SK-N-SH (cell line): Measurements from ENCODE around the gene CLDN9. TPM values are rescaled to one million over a fixed set of nuclear protein-coding genes. Genes with fewer than 3 reads are reported as not detected.
A peak's percentile ranks its signal among the peaks of the same experiment; 100 is the strongest.

Experiments
- CTCF ChIA-PET: fragments of 300-600, 350-600 bp; formaldehyde crosslinking; extraction: SDS; loops from one replicate; lab custom pipeline; 2021; lab: Yijun Ruan, JAX
- POLR2A ChIA-PET: fragments of 350-600 bp; sonication (Branson Sonifier 250); formaldehyde crosslinking; extraction: SDS; loops from one replicate; lab custom pipeline; 2020; ENCODE audit warnings: antibody characterized with exemption, inconsistent platforms; lab: Yijun Ruan, JAX
- DNase-seq: peaks from one replicate; pipeline ENCODE4 v3.0.0; 2012
- H2AFZ ChIP-seq: fragments of 200-600 bp; sonication (generic); 2 replicates; pipeline ENCODE4 v1.8.1; 2016; ENCODE audit warnings: antibody characterized with exemption, mild to moderate bottlenecking, low read depth
- H3F3A ChIP-seq: fragments of 200-600 bp; sonication (generic); replicated peaks from 2 replicates; pipeline ENCODE3; 2016; ENCODE audit warnings: antibody characterized with exemption, mild to moderate bottlenecking; ENCODE audit not compliant: insufficient read depth
- H3K27ac ChIP-seq, 2 experiments: fragments of 200-500 bp in 1 of 2; fragments of 200-600 bp in 1 of 2; sonication (Bioruptor generic) in 1 of 2; sonication (generic), shearing (Covaris generic) in 1 of 2; 2 replicates each; pipeline versions ENCODE4 v1.5.1 to v1.6.1; 2014 to 2016; ENCODE audit warnings: low read depth in 2 of 2, inconsistent platforms in 1 of 2, low read length in 1 of 2, mild to moderate bottlenecking in 1 of 2, mixed read lengths in 1 of 2
- H3K27me3 ChIP-seq: fragments of 200-600 bp; sonication (generic), shearing (Covaris generic); 2 replicates; pipeline ENCODE4 v1.6.1; 2016; ENCODE audit warnings: mixed run types; ENCODE audit not compliant: insufficient read depth
- H3K36me3 ChIP-seq, 2 experiments: fragments of 200-500 bp in 1 of 2; fragments of 200-600 bp in 1 of 2; sonication (Bioruptor generic) in 1 of 2; sonication (generic) in 1 of 2; replicated peaks in 1 of 2; 2 replicates each; pipeline versions ENCODE3 to v1.5.1; 2014 to 2016; ENCODE audit warnings: low read length in 1 of 2, mild to moderate bottlenecking in 1 of 2; ENCODE audit not compliant: insufficient read depth in 2 of 2, control insufficient read depth in 1 of 2
- H3K4me1 ChIP-seq, 2 experiments: fragments of 200-500 bp in 1 of 2; fragments of 200-600 bp in 1 of 2; sonication (Bioruptor generic) in 1 of 2; sonication (generic), shearing (Covaris generic) in 1 of 2; 2 replicates each; pipeline versions ENCODE4 v1.5.1 to v1.6.1; 2014 to 2016; ENCODE audit warnings: low read depth in 1 of 2, low read length in 1 of 2, mixed run types in 1 of 2; ENCODE audit not compliant: insufficient read depth in 2 of 2, control insufficient read depth in 1 of 2
- H3K4me2 ChIP-seq: fragments of 200-600 bp; sonication (generic), shearing (Covaris generic); 2 replicates; pipeline ENCODE4 v1.6.1; 2017; ENCODE audit warnings: mixed run types
- H3K4me3 ChIP-seq, 2 experiments: fragments of 200-500 bp in 1 of 2; fragments of 200-600 bp in 1 of 2; sonication (Bioruptor generic) in 1 of 2; sonication (generic), shearing (Covaris generic) in 1 of 2; 2 replicates each; pipeline versions ENCODE4 v1.5.1 to v1.8.1; 2014 to 2016; ENCODE audit warnings: low read depth in 2 of 2, inconsistent platforms in 1 of 2, low read length in 1 of 2, mild to moderate bottlenecking in 1 of 2, mixed read lengths in 1 of 2, moderate library complexity in 1 of 2
- H3K79me2 ChIP-seq: fragments of 200-600 bp; sonication (generic); 2 replicates; pipeline ENCODE4 v1.8.1; 2017; ENCODE audit warnings: mild to moderate bottlenecking; ENCODE audit not compliant: insufficient read depth
- H3K9ac ChIP-seq: fragments of 200-600 bp; sonication (generic); 2 replicates; pipeline ENCODE4 v1.6.1; 2017; ENCODE audit warnings: mixed run types
- H3K9me2 ChIP-seq: fragments of 200-600 bp; sonication (generic); 2 replicates; pipeline ENCODE4 v1.6.1; 2017; ENCODE audit warnings: mixed run types
- H3K9me3 ChIP-seq: fragments of 200-600 bp; sonication (generic); 2 replicates; pipeline ENCODE4 v1.6.1; 2017; ENCODE audit warnings: mixed run types, mild to moderate bottlenecking, moderate library complexity
- H4K20me1 ChIP-seq: fragments of 200-600 bp; sonication (generic); 2 replicates; pipeline ENCODE4 v1.6.1; 2017; ENCODE audit warnings: mild to moderate bottlenecking, mixed run types; ENCODE audit not compliant: insufficient read depth
- MXI1 ChIP-seq: IDR thresholded peaks from 2 replicates; pipeline ENCODE4 v1.6.1; 2012; ENCODE audit warnings: mild to moderate bottlenecking, low read depth, low read length, improper control_type of control experiment
- NRF1 ChIP-seq: IDR thresholded peaks from 2 replicates; pipeline ENCODE4 v1.6.1; 2012; ENCODE audit warnings: low read depth, mild to moderate bottlenecking, low read length
- POLR2AphosphoS5 ChIP-seq: IDR thresholded peaks from 2 replicates; pipeline ENCODE4 v1.6.1; 2012; ENCODE audit warnings: low read depth, low read length
- RAD21 ChIP-seq: IDR thresholded peaks from 2 replicates; pipeline ENCODE4 v1.6.1; 2012; ENCODE audit warnings: mild to moderate bottlenecking, low read length
- RCOR1 ChIP-seq: fragments of 150-350 bp; IDR thresholded peaks from 2 replicates; pipeline ENCODE4 v1.6.1; 2017; ENCODE audit warnings: antibody characterized with exemption, low read length
- SMC3 ChIP-seq: IDR thresholded peaks from 2 replicates; pipeline ENCODE4 v1.6.1; 2012; ENCODE audit warnings: low read depth, low read length, improper control_type of control experiment
- TAF1 ChIP-seq: IDR thresholded peaks from 2 replicates; pipeline ENCODE4 v1.6.1; 2012; ENCODE audit warnings: low read depth, mild to moderate bottlenecking, low read length, moderate library complexity, borderline replicate concordance
- TEAD4 ChIP-seq: IDR thresholded peaks from 2 replicates; pipeline ENCODE4 v1.4.0; 2012; ENCODE audit warnings: mild to moderate bottlenecking, borderline replicate concordance; ENCODE audit not compliant: insufficient read depth
- WGBS: methylation state at CpG from one replicate; pipeline ENCODE4 v1.1.6; 2017; ENCODE audit warnings: low lambda C conversion rate; 5-methylcytosine and 5-hydroxymethylcytosine counted together
- polyA plus RNA-seq, 3 experiments: library from polyadenylated mRNA; depleted of rRNA; stranded (reverse); fragments of >200 nt; gene quantifications; 2 replicates each; pipeline ENCODE4 v1.2.3, GENCODE V29; 2012
- TF ChIP-seq, protein P1 (sequence below): IDR thresholded peaks from 2 replicates; pipeline ENCODE4 v1.4.0; 2012; ENCODE audit warnings: low read depth, borderline replicate concordance
- TF ChIP-seq, protein P2 (sequence below): fragments of 200-600 bp; sonication (generic); IDR thresholded peaks from 2 replicates; pipeline ENCODE4 v1.6.1; 2017; ENCODE audit warnings: antibody characterized with exemption, mild to moderate bottlenecking, moderate library complexity
- TF ChIP-seq, protein P3 (sequence below): IDR thresholded peaks from 2 replicates; pipeline ENCODE4 v1.6.1; 2012; ENCODE audit warnings: mild to moderate bottlenecking, low read depth, low read length, moderate library complexity

CLDN9 gene
- polyA plus RNA-seq, 1 of the 3 experiments (the other 2 are of a cell fraction), result 0.08 TPM

DNA sequence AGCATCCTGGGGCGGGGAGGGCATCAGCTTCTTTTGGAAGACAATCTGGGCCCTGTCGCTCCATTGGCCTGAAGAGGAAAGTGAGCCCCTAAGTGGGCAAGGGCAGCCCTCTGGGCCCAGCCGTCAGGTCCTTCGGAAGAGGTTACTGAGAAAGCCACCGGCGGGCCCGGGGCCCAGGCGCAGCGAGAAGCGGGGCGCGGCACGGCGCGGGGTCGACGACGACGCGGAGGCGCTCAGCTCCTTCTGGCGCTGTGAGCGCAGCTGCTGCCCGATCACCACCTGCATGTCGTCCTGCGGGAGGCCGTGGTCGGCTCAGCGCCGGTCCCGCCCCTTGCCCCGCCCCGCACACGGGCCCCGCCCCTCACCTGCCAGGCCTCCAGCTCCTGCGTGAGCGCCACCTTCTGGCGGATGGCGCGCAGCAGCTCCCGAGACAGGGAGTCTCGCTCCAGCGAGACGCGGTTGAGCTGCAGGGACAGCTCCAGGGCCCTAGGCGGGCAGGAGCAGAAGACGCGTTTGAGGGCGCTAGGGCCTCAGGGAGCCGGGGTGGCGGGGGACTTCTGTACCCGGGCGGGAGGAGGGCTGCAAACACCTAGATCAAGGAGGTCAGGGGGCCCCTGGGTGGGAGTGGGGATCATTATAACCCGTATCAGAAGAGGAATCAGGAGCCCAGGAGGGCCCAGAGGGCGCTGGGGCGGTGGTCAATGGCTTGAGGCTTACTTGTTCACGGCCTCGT, 15.4 kb downstream of the CLDN9 start:
- Histone ChIP-seq H3K9me3 (no peaks in the 10 kb centered on the region), H3K36me3 (peaks cover 5 to 22% of the 10 kb centered on the region in 2 experiments), H3K4me2 (no peak overlapping the region), H3K9me2 (no peaks in the 10 kb centered on the region), H2AFZ (no peak overlapping the region), H3K27me3 (peaks cover 16% of the 10 kb centered on the region; the same call in 1 of the 2 replicates), H3K79me2 (no peaks in the 10 kb centered on the region), H3F3A (peaks cover 38% of the 10 kb centered on the region), H3K27ac (no peak overlapping the region), H3K9ac (no peak overlapping the region), H4K20me1 (peaks cover 12% of the 10 kb centered on the region), H3K4me1 (peaks cover under 1 to 4% of the 10 kb centered on the region in 2 experiments; a peak in 3 of 4 replicates), H3K4me3 (no peak overlapping the region; a peak in 1 of 4 replicates)
- CTCF ChIA-PET, result interaction anchor here (0.5 to 9.8 kb wide), 27 partner anchors 8 to 688 kb away, joined by 3 to 141 read pairs (median 6); partner anchors contain the start of genes ABCA3, CLDN6, CLDN9 and HCFC1R1
- WGBS, result 26% methylated on average over 23 of the region's 58 CpGs
- TF ChIP-seq, protein P1, sequence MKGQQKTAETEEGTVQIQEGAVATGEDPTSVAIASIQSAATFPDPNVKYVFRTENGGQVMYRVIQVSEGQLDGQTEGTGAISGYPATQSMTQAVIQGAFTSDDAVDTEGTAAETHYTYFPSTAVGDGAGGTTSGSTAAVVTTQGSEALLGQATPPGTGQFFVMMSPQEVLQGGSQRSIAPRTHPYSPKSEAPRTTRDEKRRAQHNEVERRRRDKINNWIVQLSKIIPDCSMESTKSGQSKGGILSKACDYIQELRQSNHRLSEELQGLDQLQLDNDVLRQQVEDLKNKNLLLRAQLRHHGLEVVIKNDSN, result no peak
- TF ChIP-seq RAD21 (peak; percentile 40), MXI1 (no peak), NRF1 (no peak), TAF1 (no peak), TEAD4 (no peak), POLR2AphosphoS5 (peak; percentile 25; the same call in 1 of the 2 replicates), SMC3 (peak; percentile 52), RCOR1 (no peak)
- TF ChIP-seq, protein P2, sequence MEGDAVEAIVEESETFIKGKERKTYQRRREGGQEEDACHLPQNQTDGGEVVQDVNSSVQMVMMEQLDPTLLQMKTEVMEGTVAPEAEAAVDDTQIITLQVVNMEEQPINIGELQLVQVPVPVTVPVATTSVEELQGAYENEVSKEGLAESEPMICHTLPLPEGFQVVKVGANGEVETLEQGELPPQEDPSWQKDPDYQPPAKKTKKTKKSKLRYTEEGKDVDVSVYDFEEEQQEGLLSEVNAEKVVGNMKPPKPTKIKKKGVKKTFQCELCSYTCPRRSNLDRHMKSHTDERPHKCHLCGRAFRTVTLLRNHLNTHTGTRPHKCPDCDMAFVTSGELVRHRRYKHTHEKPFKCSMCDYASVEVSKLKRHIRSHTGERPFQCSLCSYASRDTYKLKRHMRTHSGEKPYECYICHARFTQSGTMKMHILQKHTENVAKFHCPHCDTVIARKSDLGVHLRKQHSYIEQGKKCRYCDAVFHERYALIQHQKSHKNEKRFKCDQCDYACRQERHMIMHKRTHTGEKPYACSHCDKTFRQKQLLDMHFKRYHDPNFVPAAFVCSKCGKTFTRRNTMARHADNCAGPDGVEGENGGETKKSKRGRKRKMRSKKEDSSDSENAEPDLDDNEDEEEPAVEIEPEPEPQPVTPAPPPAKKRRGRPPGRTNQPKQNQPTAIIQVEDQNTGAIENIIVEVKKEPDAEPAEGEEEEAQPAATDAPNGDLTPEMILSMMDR, result peak; percentile 60
- peak; percentile 95 for DNase-seq
- POLR2A ChIA-PET, result interaction anchor here (0.9 kb wide), 1 partner anchor 22 kb away, joined by 4 read pairs; no protein-coding TSS in a partner anchor

DNA sequence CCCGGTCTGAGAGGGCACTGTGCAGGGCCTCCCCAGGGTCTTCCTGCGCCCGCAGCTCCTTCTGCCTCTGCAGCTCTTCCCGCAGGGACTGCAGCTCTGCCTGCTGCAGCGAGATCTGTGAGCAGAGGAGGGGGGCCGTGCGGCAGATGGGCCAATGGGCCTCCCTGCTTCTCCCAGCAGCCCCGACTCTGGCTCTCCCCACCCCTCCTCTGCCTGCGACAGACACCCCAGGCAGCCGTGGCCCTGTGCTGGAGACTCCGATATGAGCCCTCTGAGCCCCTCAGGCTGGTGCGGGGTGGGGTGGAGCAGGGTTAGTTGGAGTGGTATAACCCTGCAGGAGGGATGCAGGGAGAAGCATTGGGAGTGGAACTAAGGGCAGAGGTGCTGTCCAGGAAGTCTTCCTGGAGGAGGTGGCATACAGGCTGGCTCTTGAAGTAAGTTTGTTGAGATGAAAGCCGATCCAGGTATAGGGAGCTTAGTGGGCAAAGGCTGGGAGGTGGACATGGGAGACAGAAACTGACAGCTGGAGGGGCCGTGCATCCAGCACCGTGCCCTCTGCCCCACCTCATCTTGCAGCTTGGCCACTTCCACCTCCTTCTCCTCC, 16.1 kb downstream of the CLDN9 start:
- Histone ChIP-seq H3K4me2 (no peak overlapping the region), H3K4me3 (no peak overlapping the region; a peak in 1 of 4 replicates), H3K9me2 (no peaks in the 10 kb centered on the region), H3K4me1 (peaks cover 0 to 2% of the 10 kb centered on the region in 2 experiments; a peak in 1 of 4 replicates), H3K9ac (no peak overlapping the region), H3F3A (peaks cover 33% of the 10 kb centered on the region), H4K20me1 (peaks cover 12% of the 10 kb centered on the region), H3K27me3 (peaks cover 22% of the 10 kb centered on the region; the same call in 1 of the 2 replicates), H2AFZ (no peak overlapping the region), H3K27ac (no peak overlapping the region), H3K36me3 (peaks cover 5 to 22% of the 10 kb centered on the region in 2 experiments), H3K79me2 (no peaks in the 10 kb centered on the region), H3K9me3 (no peaks in the 10 kb centered on the region)
- ChIA-PET POLR2A (interaction anchor here (0.9 to 1.0 kb wide), 2 partner anchors 13 to 22 kb away, joined by 4 to 5 read pairs; no protein-coding TSS in a partner anchor), CTCF (interaction anchor here (0.5 to 9.8 kb wide), 28 partner anchors 9 to 689 kb away, joined by 3 to 141 read pairs (median 6); partner anchors contain the start of genes ABCA3, CLDN6, CLDN9 and HCFC1R1)
- TF ChIP-seq, protein P3, sequence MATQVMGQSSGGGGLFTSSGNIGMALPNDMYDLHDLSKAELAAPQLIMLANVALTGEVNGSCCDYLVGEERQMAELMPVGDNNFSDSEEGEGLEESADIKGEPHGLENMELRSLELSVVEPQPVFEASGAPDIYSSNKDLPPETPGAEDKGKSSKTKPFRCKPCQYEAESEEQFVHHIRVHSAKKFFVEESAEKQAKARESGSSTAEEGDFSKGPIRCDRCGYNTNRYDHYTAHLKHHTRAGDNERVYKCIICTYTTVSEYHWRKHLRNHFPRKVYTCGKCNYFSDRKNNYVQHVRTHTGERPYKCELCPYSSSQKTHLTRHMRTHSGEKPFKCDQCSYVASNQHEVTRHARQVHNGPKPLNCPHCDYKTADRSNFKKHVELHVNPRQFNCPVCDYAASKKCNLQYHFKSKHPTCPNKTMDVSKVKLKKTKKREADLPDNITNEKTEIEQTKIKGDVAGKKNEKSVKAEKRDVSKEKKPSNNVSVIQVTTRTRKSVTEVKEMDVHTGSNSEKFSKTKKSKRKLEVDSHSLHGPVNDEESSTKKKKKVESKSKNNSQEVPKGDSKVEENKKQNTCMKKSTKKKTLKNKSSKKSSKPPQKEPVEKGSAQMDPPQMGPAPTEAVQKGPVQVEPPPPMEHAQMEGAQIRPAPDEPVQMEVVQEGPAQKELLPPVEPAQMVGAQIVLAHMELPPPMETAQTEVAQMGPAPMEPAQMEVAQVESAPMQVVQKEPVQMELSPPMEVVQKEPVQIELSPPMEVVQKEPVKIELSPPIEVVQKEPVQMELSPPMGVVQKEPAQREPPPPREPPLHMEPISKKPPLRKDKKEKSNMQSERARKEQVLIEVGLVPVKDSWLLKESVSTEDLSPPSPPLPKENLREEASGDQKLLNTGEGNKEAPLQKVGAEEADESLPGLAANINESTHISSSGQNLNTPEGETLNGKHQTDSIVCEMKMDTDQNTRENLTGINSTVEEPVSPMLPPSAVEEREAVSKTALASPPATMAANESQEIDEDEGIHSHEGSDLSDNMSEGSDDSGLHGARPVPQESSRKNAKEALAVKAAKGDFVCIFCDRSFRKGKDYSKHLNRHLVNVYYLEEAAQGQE, result no peak
- WGBS, result 52% methylated on average over 11 of the region's 15 CpGs
- no peak for DNase-seq
